SJCRH30 (cell line): ENCODE measurements around the gene ESPN. TPM values are rescaled to one million over a fixed set of nuclear protein-coding genes. Genes with fewer than 3 reads are reported as not detected.

Experiments used
- DNase-seq, 2 experiments: peaks; one replicate each; pipeline ENCODE4 v3.0.0-alpha.2; 2015 to 2020
- H3K27ac ChIP-seq: fragments of 250-450 bp; sonication (Bioruptor Pico); 2 replicates; pipeline ENCODE4 v1.5.1; 2020; ENCODE audit warnings: mild to moderate bottlenecking, moderate library complexity
- H3K27me3 ChIP-seq: fragments of 250-450 bp; sonication (Bioruptor Pico); 2 replicates; pipeline ENCODE4 v1.5.1; 2020; ENCODE audit warnings: mild to moderate bottlenecking, moderate library complexity
- H3K36me3 ChIP-seq: fragments of 250-450 bp; sonication (Bioruptor Pico); 2 replicates; pipeline ENCODE4 v1.5.1; 2020; ENCODE audit warnings: mild to moderate bottlenecking, moderate library complexity
- H3K4me1 ChIP-seq: fragments of 250-450 bp; sonication (Bioruptor Pico); 2 replicates; pipeline ENCODE4 v1.5.1; 2020; ENCODE audit warnings: mild to moderate bottlenecking, moderate library complexity
- H3K4me3 ChIP-seq: fragments of 250-450 bp; sonication (Bioruptor Pico); 2 replicates; pipeline ENCODE4 v1.5.1; 2020; ENCODE audit warnings: mild to moderate bottlenecking, moderate library complexity
- H3K9me3 ChIP-seq: fragments of 250-450 bp; sonication (Bioruptor Pico); replicated peaks from 2 replicates; pipeline ENCODE4 v1.5.1; 2020; ENCODE audit warnings: mild to moderate bottlenecking, moderate library complexity
- total RNA-seq: library from RNA; depleted of rRNA; stranded (reverse); fragments of >200 nt; shearing (Covaris generic); gene quantifications from 2 replicates; pipeline ENCODE4 v1.2.3, GENCODE V29; 2014

ESPN gene
- total RNA-seq, 1 experiment from 2014 or later: 0.55 TPM

GRCh38 chr1:6456800-6457466 is 32.4 kb downstream of the ESPN start:
- Histone ChIP-seq H3K27ac (no peak overlapping the region), H3K36me3 (no peaks in the 10 kb centered on the region), H3K9me3 (no peaks in the 10 kb centered on the region), H3K4me3 (no peak overlapping the region), H3K4me1 (no peaks in the 10 kb centered on the region), H3K27me3 (no peaks in the 10 kb centered on the region)
- no peak for DNase-seq

GRCh38 chr1:6459850-6460265 is 35.3 kb downstream of the ESPN start:
- no peak overlapping the region for H3K4me3 ChIP-seq
- H3K36me3 ChIP-seq: no peaks in the 10 kb centered on the region
- no peaks in the 10 kb centered on the region for H3K27me3 ChIP-seq
- DNase-seq: no peak
- H3K9me3 ChIP-seq: no peaks in the 10 kb centered on the region
- no peaks in the 10 kb centered on the region for H3K4me1 ChIP-seq
- H3K27ac ChIP-seq: no peak overlapping the region

- no peaks in the 10 kb centered on the region for H3K36me3 ChIP-seq
- H3K9me3 ChIP-seq: no peaks in the 10 kb centered on the region
- no peak overlapping the region for H3K27ac ChIP-seq
- H3K4me3 ChIP-seq: no peak overlapping the region
- H3K4me1 ChIP-seq: no peaks in the 10 kb centered on the region
- DNase-seq: no peak
- no peaks in the 10 kb centered on the region for H3K27me3 ChIP-seq
Measured at GRCh38 chr1:6460301-6461050, 35.9 kb downstream of the ESPN start.

- no peaks in the 10 kb centered on the region for H3K4me1 ChIP-seq
- no peak overlapping the region for H3K27ac ChIP-seq
- no peaks in the 10 kb centered on the region for H3K27me3 ChIP-seq
- no peaks in the 10 kb centered on the region for H3K9me3 ChIP-seq
- DNase-seq: no peak
- H3K36me3 ChIP-seq: no peaks in the 10 kb centered on the region
- no peak overlapping the region for H3K4me3 ChIP-seq
Measured at GRCh38 chr1:6461051-6461530, 36.5 kb downstream of the ESPN start.

- no peaks in the 10 kb centered on the region for H3K9me3 ChIP-seq
- DNase-seq: no peak
- no peaks in the 10 kb centered on the region for H3K4me1 ChIP-seq
- no peaks in the 10 kb centered on the region for H3K36me3 ChIP-seq
- H3K27ac ChIP-seq: no peak overlapping the region
- no peaks in the 10 kb centered on the region for H3K27me3 ChIP-seq
- no peak overlapping the region for H3K4me3 ChIP-seq
Measured at GRCh38 chr1:6461538-6462411, 37.2 kb downstream of the ESPN start.

GRCh38 chr1:6462412-6463119 is 38.0 kb downstream of the ESPN start:
- no peaks in the 10 kb centered on the region for H3K4me1 ChIP-seq
- no peak overlapping the region for H3K27ac ChIP-seq
- H3K36me3 ChIP-seq: no peaks in the 10 kb centered on the region
- no peaks in the 10 kb centered on the region for H3K27me3 ChIP-seq
- no peak overlapping the region for H3K4me3 ChIP-seq
- DNase-seq: no peak
- no peaks in the 10 kb centered on the region for H3K9me3 ChIP-seq

GRCh38 chr1:6463120-6463412 is 38.5 kb downstream of the ESPN start:
- Histone ChIP-seq H3K36me3 (no peaks in the 10 kb centered on the region), H3K4me1 (no peaks in the 10 kb centered on the region), H3K27me3 (no peaks in the 10 kb centered on the region), H3K4me3 (no peak overlapping the region), H3K27ac (no peak overlapping the region), H3K9me3 (no peaks in the 10 kb centered on the region)
- DNase-seq: no peak

- H3K9me3 ChIP-seq: no peaks in the 10 kb centered on the region
- H3K36me3 ChIP-seq: no peaks in the 10 kb centered on the region
- no peaks in the 10 kb centered on the region for H3K4me1 ChIP-seq
- no peak for DNase-seq
- H3K4me3 ChIP-seq: no peak overlapping the region
- no peaks in the 10 kb centered on the region for H3K27me3 ChIP-seq
- no peak overlapping the region for H3K27ac ChIP-seq
Measured at GRCh38 chr1:6464514-6464836, 39.9 kb downstream of the ESPN start.

- no peaks in the 10 kb centered on the region for H3K9me3 ChIP-seq
- no peak overlapping the region for H3K27ac ChIP-seq
- H3K36me3 ChIP-seq: no peaks in the 10 kb centered on the region
- H3K4me3 ChIP-seq: no peak overlapping the region
- H3K27me3 ChIP-seq: no peaks in the 10 kb centered on the region
- no peak for DNase-seq
- H3K4me1 ChIP-seq: no peaks in the 10 kb centered on the region
Measured at GRCh38 chr1:6464915-6465314, 40.3 kb downstream of the ESPN start.

GRCh38 chr1:6465461-6466005 is 41.0 kb downstream of the ESPN start:
- Histone ChIP-seq H3K27me3 (no peaks in the 10 kb centered on the region), H3K27ac (no peak overlapping the region), H3K4me3 (no peak overlapping the region), H3K36me3 (no peaks in the 10 kb centered on the region), H3K9me3 (no peaks in the 10 kb centered on the region), H3K4me1 (no peaks in the 10 kb centered on the region)
- no peak for DNase-seq

GRCh38 chr1:6466023-6466422 is 41.4 kb downstream of the ESPN start, which contains the start of gene TNFRSF25:
Gene TNFRSF25, minus strand, starts transcription at chr1:6466173. Its CDS starts 66 bp downstream, at chr1:6466107.
- no peaks in the 10 kb centered on the region for H3K9me3 ChIP-seq
- no peaks in the 10 kb centered on the region for H3K4me1 ChIP-seq
- no peak within 1 kb of the TSS for H3K27ac ChIP-seq
- no peaks in the 10 kb centered on the region for H3K36me3 ChIP-seq
- DNase-seq: no peak
- H3K4me3 ChIP-seq: no peak within 1 kb of the TSS
- H3K27me3 ChIP-seq: no peaks in the 10 kb centered on the region

- no peaks in the 10 kb centered on the region for H3K4me1 ChIP-seq
- H3K27ac ChIP-seq: no peak overlapping the region
- no peaks in the 10 kb centered on the region for H3K9me3 ChIP-seq
- no peaks in the 10 kb centered on the region for H3K27me3 ChIP-seq
- no peaks in the 10 kb centered on the region for H3K36me3 ChIP-seq
- no peak for DNase-seq
- no peak overlapping the region for H3K4me3 ChIP-seq
Measured at GRCh38 chr1:6466751-6467150, 42.2 kb downstream of the ESPN start.

GRCh38 chr1:6467224-6467623 is 42.6 kb downstream of the ESPN start:
- Histone ChIP-seq H3K36me3 (no peaks in the 10 kb centered on the region), H3K27me3 (no peaks in the 10 kb centered on the region)
- no peak for DNase-seq

More at GRCh38 chr1:6467224-6467623, 42.6 kb downstream of the ESPN start:
- Histone ChIP-seq H3K27ac (no peak overlapping the region), H3K4me3 (no peak overlapping the region), H3K4me1 (no peaks in the 10 kb centered on the region), H3K9me3 (no peaks in the 10 kb centered on the region)
